SK-N-SH (cell line): Measurements from ENCODE around the gene RAB3IP.

ENCODE experiments used
- EZH2phosphoT487 ChIP-seq: fragments of 200-600 bp; sonication (generic); IDR thresholded peaks from 2 replicates; pipeline ENCODE4 v1.6.1; 2017; ENCODE audit warnings: low read depth, mixed run types, mild to moderate bottlenecking, antibody characterized with exemption, moderate library complexity, borderline replicate concordance
- USF2 ChIP-seq: fragments of 150-350 bp; IDR thresholded peaks from 2 replicates; pipeline ENCODE4 v1.6.1; 2017; ENCODE audit warnings: antibody characterized with exemption, low read length, low read depth, borderline replicate concordance
- YY1 ChIP-seq: IDR thresholded peaks from 2 replicates; pipeline ENCODE4 v1.4.0; 2012; ENCODE audit warnings: low read depth, mild to moderate bottlenecking

GRCh38 chr12:69703146-69703642 lies 35.5 kb upstream of the RAB3IP start:
- TF ChIP-seq YY1 (no peak), USF2 (no peak), EZH2phosphoT487 (no peak)
